ENCODE measurements around the gene CNOT11.

GRCh38 chr2:101286684-101287083, 34.0 kb downstream of the CNOT11 start:
- TF ChIP-seq BACH1 (IDR thresholded peaks at IDR 0.05; ENCODE audit: low read length), result no peak
- TF ChIP-seq CTCF (IDR thresholded peaks at IDR 0.05; ENCODE audit: control extremely low read depth in 1 of 3, insufficient read depth in 1 of 3, low read depth in 1 of 3, low read length in 3 of 3), result no peak
- TF ChIP-seq JUND (IDR thresholded peaks at IDR 0.05; ENCODE audit: low read length), result no peak
- TF ChIP-seq SP1 (IDR thresholded peaks at IDR 0.05; ENCODE audit: low read depth, low read length), result no peak
- TF ChIP-seq EP300 (IDR thresholded peaks at IDR 0.05; ENCODE audit: borderline replicate concordance in 1 of 2, low read depth in 2 of 2, low read length in 2 of 2), result no peak
- no peak for TF ChIP-seq MAX (IDR thresholded peaks at IDR 0.05)
- TF ChIP-seq POLR2A (IDR thresholded peaks at IDR 0.05; ENCODE audit: control extremely low read depth in 1 of 2, low read depth in 2 of 2, low read length in 2 of 2), result no peak
- no peak for TF ChIP-seq CHD1 (IDR thresholded peaks at IDR 0.05; ENCODE audit: low read depth, low read length)
